Activated CD4-positive, alpha-beta T cell treated with anti-CD3 and anti-CD28 coated beads, Interleukin-2, Interleukin-6, amounts not matched to agents 100 ng/mL and 50 ng/mL, durations not matched to agents 16 hours and 8 hours (primary cell): ENCODE data around the gene MALT1.

ENCODE experiments used
- DNase-seq: peaks from one replicate; pipeline ENCODE4 v3.0.0-alpha.2; 2020

The MALT1 gene

DNA sequence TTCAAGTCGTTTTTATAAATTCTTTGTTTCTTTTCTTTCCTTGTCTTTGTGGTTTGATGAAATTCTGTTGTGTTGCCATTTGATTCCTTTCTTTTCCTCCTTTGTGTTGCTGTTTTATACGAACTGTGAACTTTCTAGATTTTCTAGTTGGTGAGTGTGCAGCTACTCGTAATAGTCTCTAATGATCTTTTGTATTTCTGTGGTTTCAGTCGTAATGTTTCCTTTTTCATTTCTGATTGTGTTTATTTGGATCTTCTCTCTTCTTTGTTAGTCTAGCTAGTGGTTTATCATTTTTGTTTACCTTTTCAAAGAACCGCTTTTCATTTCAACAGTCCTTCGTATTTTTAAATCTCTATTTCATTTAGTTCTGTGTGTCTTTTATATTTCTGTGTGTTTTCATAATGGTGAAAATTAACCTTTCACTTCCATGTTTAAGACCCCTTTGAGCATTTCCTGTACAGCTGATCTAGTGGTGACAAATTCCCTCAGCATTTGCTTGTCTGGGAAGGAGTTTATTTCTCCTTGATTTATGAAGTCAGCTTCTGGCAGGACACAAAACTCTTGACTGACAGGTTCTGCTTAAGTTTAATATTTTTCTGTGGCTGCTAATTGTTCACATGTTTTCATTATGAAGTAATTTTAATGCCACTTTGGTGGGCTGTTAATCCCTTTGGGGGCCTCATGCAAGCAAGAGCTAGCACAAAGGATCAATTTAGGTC, 16.2 kb upstream of the MALT1 start:
- DNase-seq = no peak

DNA sequence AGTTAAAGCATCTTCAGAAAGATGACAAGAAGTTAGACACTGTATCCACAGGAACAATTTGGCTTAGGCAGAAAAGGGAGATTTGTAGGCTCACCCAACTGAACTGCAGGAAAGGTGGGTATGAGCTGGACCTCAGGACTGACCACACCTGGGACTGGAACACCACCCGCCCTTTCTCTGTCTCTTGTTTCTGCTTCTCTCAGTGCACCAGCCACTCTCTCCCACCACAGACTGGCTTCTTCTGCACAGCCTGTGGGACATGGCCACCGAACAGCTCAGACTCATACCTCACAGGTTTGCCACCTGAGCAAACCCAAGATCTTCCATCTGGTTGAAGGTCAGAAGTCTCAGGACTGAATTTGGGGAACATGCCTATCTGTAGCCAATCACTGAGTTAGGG, 14.2 kb upstream of the MALT1 start:
- no peak for DNase-seq

DNA sequence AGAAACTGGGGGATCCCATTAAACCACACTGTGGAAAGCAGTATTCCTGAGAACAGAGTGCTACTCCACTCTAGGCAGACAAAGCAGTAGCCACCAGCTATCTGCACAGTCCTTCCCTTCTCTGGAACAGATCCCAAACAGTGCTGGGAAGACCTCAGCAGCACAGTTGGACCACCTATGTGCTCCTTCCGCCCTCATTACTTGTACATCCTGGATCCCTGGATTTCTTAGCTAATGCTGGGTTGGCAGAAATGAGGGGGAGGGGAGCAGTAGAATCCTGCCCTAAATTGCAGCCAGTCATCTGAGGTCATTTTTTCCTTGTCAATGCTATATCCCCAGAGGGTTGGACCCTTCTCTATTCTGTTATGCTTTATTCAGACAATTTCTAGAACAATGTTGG, 13.8 kb upstream of the MALT1 start:
- DNase-seq = no peak

DNA sequence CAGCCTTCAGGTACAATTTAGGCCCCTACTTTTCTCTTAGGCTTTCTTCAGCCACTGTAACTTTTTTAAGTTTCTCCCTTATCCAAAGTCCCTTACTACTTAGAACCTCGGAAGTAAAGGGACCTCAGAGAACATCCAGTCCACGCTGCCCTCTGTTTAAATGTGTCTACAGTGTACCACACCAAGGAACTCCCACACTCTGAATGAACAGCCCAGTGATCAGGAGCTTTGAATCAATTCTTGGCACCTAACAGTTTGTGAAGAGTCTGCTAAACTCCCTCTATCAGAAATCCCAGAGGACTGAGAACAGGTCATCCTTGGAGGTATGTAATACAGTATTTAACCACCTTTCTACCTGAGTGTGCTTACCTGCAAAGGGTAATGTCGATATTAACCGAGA, 11.6 kb upstream of the MALT1 start:
- no peak for DNase-seq

DNA sequence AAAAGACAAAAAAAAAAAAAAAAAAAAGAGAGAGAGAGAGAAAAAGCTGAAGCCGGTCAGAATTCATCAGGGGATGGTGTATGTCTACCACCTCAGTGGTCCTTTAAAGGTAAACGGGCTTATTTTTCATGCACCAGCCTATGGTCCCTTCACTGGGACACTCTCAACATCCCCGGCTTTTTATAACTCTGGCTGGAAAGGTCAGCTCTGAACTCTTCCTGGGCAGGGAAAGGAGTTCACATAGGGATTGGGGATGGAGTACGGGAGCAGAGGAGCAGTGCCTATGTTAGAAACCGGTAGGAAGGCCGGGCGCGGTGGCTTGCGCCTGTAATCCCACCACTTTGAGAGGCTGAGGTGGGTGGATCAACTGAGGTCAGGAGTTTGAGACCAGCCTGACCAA, 10.3 kb upstream of the MALT1 start:
- DNase-seq = no peak

DNA sequence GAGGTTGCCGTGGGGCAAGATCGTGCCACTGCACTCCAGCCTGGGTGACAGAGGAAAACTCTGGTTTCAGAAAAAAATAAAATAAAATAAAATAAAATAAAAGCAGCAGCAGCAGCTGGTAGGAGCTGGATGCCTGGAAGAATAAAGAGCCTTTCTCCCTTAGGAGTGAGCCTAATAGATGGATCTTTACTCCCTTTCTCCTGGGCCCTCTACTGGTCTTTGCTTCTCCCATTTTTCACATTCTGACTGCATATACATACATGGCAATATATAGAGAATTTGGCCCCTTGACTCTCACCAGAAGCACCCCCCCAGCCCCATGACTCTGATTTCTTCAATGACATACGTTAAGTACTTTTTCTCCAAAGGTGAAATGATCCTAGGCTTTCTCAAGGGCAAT, 9.8 kb upstream of the MALT1 start:
- DNase-seq = no peak

DNA sequence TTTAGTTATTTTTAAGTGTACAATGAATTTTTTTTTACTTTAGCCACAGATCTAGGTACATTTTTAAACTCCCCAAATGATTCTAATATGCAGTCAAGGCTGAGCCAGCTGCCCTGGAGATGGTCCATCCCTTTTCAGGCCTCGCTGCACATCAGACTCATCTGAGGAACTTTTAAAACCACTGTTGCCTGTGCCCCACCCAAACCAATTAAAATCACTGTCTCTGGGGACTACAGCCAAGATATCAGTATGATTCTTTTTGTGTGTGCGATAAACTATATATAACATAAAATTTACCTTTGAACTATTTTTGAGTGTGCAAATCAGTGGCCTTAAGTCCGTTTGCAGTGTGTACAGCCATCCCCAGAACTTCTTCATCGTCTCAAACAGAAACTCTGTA, 9.1 kb upstream of the MALT1 start:
- DNase-seq = no peak

DNA sequence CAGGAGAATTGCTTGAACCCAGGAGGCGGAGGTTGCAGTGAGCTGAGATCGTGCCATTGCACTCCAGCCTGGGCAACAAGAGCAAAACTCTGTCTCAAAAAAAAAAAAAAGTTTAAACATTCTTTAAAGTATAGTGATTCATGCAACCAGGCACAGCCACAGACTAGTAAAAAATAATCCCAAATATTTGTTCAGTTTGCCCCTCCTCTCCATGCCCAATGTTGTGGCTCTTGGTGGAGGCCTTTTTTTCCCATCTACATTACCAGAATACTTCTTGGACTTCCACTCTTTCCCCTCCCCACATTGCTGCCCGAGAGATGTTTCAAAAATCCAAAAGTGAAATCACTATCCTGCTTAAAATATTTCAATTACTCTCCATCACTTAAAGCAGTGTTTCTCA, 5.1 kb upstream of the MALT1 start:
- no peak for DNase-seq

DNA sequence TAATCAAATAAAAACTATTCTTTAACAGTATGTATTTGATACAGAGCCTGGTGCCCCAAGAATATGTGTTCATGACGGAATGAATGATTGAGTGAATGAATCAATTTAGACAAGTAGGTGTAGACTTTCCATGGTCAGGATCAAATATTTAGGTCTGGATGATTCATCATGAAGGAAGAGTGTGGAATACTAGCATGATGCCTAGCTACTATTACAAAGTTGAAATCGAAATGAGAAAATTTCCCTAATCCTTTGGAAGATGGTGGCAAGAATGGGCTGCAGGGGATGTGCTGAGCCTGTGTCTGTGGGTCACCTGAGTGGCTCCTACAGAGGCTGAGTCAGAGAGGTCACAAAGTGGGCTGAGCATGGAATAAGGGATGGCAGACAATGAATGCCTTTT, 3.1 kb upstream of the MALT1 start:
- no peak for DNase-seq

DNA sequence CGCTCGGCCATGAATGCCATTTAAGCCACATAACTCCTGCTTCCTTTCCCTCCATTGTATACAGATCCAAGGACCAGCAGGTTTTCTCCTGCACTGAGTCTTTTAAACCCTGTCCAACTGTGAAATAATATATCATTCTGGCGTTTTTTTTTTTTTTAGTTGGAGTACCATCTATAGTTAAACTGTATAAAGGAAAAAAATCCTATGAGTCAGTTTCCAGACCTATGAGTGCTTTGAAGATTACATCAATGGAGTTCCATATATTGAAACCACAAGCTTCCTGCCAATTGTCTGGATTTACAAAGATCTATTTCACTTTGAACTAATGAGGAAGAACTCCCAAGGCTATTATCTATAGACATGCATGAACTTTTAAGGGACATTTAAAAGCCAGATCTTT, 2.4 kb upstream of the MALT1 start:
- DNase-seq = no peak

DNA sequence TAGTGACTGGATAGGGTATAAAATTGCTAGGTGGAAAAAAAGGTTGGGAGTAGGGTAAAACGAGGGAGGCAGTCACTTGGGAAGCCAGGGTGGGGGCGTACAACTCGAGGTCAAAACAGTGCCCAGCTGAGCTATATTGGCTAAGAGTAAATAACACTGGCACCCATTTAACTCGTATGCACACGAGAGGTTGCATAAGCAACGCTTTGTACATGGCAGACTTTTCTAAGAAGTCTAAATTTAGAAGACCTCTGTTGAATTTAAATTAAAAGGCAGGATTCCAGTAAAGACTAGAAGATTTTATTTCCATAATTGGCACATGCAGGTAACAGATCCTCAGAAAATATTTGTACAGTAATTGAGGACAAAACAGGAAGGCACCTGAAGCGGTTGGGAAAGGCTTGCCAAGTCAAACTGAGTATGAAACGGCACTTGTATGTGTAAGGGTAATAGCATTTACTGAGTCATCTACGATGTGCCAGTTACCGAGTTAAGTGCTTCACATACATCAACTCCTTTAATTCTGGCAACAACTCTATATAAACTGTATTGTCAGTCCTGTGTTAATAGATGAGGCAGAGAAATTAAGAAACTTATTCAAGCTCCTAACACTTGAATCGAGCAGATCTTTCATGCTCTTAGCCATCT, 1.4 kb upstream of the MALT1 start:
- DNase-seq = peak; percentile 67

DNA sequence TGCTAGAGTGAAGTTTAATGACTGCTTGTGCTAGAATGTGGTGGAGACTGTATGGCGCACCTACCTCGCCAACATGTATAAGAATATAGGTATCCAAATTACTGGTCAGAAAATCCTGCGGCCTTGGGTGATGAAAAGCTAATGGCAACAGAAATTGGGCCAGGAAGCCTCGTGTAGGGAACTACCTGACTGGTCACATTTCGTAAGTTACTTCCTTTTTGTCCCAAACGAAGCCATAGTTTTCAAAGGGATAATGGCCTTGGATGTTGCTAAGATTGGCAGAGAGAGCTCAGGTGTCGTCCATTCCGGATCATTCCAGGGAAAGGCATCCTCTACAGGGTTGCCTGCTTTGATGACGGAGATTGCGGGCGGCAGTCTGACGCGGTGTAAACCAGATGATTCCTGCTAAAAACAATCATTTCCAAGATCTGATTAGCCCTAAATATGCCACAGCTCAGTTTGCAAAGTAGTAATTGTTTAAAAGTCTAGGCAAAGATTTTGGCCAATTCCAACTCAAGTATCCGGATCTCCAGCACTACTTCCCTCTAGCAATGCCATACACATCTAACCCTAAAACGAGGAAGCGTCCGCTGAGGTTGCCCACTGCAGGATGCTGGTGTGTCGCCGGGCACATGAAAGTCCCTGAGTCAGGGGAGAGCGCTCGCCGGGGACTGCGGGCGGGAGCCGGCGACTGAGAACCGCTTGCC, 708 bp upstream of the MALT1 start:
- peak; percentile 24 for DNase-seq

DNA sequence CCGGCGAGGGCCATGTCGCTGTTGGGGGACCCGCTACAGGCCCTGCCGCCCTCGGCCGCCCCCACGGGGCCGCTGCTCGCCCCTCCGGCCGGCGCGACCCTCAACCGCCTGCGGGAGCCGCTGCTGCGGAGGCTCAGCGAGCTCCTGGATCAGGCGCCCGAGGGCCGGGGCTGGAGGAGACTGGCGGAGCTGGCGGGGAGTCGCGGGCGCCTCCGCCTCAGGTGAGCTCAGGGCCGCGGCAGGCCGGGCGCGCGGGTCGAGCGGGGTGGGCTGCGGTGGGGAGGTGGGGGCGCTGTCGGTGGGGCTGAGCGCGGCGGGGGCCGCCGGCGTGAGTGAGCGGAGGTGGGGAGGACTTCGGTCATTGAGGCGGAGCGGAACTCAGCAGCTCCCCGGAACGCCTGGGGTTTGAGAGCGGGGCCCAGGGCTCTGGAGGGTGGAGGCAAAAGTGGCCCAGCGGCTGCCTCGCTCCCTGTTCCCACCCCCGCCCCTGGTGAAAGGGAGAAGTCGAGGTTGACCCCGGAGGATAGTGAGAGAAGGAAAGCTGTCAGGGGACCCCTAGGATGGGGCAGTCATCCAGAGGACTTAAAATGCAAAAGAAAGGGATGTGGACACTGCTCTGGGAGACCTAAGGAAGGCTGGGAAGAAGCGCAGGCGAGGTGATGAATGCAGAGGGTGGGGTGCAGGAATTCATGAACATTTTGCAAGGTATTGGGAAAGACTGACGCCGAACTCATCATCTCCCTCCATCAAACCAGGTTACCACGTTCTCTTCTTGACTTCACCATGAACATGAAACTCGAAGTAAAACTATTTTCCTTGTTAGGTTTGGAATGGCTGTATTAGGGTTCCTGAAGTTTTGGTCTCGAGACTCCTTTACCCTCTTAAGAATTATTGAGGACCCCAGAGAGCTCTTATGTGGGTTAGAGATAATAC, 633 bp downstream of the MALT1 start:
- DNase-seq = peak; percentile 59

DNA sequence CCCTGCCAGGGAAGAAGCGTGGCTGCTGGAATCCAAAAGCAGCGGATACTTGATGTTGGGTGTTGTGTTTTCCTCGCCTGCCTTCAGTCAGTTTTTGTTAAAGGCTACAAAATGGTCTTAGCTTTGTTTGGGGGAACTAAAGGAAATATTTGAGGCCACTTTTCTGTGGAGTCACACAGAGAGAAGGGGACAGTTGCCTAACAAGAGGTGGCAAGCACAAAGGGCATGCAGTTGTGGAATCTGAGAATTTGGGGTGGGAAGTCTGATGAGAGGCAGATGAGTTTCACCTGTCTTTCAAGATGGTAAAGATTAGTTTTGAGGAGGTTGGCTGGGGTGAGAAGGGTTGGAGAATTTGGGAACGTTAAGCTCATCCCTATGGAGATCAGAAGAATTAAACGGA, 2.9 kb downstream of the MALT1 start:
- no peak for DNase-seq

DNA sequence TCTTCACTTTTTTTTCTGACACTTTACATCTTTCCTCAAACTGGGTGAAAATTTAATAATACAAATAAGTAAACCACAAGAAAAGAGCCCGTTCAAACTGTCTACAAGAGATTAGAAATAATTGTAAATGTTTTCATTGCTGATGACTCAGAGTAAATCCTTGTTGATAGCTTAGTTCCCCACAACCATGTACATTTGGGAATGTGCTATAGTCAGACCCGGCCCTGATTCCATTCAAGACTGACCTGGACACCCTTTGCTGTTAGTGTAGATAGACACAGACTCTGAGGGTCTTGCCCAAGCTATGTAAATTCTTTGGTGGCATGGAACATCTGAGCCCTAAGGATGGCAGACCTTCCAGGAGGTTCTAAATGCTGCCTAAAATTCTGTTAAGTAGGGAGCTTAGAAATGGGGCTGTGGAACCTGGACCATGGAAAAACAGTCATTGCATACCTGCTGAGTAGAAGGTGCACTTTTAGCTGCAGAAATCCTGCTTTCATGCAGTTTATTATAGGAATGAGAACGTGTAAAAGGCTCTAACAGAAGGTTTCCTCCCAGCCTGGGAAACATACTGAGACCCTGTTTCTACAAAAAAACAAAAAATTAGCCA, 3.7 kb downstream of the MALT1 start:
- no peak for DNase-seq

DNA sequence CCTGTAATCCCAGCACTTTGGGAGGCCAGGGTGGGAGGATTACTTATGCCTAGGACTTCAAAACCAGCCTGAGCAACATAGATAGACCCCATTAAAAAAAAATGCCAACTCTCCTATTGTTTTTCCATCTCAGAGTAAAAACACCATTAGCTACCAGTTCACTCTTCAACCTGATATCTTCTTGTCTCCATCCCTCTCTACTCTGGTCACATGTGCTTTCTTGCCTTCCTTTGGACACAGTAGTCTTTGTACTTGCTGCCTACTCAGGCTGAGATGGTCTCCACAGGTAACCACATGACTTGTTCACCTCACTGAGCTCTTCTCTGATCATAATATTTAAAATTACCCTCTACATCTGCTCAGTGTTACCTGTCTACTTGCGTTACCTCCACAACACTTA, 5.0 kb downstream of the MALT1 start:
- no peak for DNase-seq

DNA sequence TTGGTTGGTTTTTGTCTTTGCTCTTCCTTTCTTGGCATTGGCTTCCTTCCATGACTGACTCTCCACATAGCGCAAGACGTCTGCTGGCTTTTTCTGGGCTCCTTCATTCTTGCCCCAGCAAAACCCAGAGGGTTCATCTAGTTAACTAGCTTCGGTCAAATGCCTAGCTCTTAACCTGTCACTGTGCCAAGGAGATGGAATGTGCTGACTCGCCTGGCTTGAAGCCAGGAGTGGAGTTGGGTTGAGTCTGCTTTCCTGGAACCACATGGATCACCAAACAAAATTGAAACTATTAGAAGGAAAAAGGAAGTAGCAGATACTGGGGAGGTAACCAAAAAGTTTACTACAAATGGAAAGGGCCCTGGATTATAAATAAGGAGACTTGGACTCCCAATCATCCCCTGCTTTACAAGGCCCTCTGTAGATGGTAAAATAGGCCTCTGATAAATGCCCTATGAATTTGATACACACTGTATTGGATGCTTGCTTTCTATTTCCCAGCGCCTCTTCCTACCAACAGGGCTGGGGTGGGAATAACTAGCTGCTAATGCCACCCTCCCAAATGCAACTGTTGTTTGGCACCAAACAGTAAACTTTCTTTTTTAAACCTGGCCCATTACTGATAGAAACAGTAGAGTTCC, 11.3 kb downstream of the MALT1 start:
- no peak for DNase-seq

DNA sequence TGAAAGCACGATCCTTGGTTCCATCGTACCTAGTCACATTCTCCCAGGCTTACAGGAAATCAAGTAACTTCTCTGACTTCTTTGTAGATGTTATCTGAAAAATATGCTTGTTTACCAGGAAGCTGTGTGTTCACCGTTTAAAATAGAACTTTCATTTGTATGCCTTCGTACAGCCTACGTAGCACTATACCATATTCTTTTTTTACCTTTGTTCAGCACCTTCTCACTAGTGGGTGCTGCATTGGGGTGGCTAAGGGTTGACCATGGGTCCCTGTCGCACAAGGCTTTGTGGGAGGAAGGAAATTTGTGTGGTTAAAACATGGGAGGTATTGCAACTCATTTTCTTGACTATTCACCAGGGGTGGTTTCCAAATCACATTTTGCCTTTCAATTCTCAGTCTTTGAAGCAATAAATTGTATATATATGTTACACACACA, 16.6 kb downstream of the MALT1 start:
- DNase-seq = peak; percentile 83

DNA sequence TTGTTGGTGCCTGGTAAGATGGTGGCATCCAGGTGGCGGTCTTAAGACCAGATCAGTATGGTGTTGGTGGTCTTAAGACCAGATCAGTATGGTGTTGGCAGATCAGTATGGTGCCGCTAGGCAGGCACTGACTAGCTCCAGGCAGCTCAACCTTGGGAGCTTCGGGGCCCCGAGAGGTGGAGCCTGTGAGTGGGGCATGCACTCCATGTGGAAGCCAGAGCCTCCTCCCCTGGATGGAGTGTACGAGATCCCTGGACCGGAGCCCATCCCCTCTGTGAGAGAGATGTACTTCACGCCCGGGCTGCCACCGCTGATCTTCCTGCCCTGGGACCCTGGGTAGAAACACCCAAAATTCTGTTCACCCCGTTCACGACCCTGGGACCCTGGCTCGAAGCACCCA, 19.0 kb downstream of the MALT1 start:
- DNase-seq = no peak

DNA sequence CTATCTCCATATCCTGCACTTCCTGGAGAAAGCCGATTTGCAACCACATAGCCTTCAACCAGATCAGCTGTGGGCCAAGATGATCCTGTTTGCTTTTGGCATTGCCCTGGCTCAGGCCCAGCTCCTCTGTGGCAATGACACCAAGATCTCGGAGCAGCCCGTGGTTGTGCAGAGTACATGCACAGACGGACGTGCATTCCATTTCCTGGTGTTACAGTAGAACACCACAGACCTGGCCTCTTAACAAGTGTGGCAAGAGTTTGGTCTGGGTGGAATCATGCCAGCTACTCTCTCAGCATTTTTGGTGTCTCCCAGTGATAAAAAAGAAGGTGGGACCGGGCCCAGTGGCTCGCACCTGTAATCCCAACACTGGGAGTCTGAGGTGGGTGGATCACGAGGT, 20.0 kb downstream of the MALT1 start:
- DNase-seq = no peak

DNA sequence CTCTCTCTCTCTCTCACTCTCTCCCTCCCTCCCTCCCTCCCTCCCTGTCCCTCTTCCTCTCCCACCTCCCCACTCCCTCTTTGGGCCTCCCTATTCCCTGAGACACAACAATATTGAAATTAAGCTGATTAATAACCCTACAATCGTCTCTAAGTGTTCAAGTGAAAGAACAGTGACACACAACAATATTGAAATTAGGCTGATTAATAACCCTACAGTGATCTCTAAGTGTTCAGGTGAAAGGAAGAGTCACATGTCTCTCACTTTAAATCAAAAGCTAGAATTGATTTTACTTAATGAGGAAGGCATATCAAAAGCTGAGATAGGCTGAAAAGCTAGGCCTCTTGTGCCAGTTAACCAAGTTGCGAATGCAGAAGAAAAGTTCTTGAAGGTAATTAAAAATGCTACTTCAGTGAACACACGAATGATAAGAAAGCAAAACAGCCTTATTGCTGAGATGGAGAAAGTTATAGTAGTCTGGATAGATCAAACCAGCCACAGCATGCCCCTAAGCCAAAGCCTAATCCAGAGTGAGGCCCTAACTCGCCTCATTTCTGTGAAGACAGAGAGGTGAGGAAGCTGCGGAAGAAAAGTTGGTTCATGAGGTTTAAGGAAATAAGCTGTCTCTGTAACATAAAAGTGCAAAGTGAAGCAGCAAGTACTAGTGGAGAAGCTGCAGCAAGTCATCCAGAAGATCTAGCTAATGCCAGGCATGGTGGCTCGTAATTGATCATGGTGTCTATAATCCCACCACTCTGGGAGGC, 21.3 kb downstream of the MALT1 start:
- peak; percentile 53 for DNase-seq
